ENCODE data around the gene E2F3.

E2F3 gene

DNA sequence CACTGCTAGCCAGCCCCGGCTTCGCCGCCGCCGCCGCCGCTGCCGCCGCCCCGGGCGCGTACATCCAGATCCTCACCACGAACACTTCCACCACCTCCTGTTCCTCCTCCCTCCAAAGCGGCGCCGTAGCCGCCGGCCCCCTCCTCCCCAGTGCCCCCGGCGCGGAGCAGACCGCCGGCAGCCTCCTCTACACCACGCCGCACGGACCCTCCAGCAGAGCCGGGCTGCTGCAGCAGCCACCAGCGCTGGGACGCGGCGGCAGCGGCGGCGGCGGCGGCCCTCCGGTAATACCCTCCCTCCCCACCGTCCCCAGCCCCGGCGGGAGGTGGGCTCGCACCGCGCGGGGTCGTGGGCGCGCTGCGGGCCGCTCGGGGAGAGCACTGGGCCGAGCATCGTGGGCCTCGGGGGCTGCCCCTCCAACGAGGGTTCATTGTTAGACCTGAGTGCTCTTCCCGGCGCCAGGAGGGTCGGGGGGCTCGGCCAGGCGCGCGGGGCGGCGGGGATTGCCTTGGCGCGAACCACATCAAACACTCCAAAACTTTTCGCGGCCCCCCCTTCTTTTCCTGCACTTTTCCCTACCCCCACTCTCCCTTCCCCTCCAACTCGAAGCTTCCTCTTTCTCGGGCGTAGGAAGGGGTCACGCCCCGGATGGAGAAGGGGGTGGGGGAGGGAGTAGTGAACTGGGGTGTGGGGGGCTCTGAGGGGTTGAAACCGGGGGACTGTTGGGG lies 827 bp downstream of the E2F3 start:
- peak; percentile 15 for DNase-seq (ENCODE audit: low spot score)

DNA sequence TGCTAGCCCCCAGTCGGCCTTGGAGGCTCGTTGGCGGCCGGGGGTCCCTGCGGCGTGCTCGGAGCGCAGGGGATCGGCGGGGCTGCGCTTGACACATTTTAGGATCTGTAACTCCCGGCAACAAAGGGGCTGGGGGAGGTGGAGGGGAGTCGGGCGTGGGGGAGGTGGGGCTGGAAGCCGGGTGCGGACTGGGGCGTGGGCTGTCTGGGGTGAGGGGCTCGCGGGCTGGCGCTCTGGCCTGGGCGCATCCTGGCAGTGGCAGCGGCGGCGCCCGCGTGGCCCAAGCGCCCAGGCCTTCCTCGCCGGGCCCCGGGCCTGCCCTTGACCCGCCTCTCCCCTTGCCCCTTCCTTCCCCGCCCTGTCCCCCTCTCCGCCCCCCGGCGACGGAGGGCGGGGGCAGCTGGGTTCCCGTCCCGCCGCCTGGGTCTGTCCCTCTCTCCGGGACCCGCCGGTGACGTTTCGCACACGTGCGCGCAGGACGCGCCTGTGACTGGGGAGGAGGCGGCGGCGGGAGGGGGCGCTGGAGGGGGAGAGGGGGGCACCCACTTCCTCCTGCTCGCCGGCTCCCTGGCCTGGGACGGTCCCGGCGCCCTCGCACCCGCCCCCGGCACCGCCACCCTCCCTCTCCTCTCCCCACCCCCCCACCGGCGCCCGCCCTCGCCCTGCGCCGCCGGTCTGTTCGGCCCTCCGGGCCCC lies 1.5 kb downstream of the E2F3 start:
- peak; percentile 82 for DNase-seq (ENCODE audit: low spot score)

DNA sequence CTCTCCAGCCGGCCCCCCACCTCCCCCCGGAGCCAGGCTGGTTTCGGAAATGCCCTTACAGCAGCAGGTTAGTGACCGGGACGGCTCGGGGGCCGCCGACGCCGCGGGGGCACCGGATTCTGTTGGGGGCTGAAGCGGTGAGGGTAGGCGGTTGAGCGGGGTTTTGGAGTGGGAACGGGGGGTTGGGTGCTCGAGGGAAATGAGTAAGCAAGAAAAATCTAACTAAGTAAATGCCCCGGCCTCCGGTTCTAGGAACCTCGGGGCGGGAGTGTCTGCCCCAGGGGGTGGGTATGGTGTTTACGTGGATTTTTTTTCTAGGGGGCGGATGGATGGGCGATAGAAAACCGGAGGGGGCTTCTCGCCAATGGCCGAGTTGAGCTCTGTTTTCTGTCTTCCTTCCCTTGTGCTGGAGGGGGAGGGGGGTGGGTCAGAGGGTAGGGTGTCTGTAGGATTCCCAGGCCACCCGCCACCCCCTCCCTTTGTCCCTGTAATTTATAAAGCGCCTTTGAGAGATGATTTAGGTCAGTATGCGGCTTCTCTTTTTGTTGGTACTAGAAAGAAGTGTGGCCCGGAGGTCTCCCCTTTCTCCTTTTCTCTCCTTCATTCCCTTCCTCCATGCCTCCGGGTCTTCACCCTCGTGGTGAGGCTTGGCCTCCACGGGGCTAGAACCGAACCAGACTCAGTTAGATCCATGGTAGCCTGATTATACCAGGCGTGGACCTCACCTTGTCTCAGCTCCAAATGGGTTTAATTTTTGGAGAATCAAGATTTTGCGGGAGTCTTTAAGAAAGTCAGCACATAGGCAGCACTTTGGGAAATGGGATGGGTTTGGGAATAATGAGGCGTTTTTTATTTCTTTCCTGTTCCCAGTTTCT lies 2.3 kb downstream of the E2F3 start:
- peak; percentile 56 for DNase-seq (ENCODE audit: low spot score)

DNA sequence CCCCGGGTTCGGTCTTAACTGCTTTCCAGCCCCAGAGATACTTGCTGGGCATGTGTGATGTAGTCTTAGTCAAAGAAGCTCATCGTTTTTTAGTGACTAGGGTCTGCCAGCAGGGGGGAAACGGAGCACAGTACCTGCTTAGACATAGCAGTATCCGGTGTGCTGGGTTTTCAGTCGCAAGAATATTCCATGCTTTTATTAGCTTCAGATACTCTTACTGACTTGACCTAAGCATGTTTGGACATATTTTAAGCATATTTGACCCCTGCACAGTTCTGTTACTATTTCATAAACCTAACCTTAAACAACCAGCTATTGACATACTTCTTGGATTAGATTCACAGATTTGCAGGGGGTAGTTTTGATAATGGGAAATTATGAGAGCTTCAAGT lies 3.0 kb downstream of the E2F3 start:
- peak; percentile 82 for DNase-seq (ENCODE audit: low spot score)

DNA sequence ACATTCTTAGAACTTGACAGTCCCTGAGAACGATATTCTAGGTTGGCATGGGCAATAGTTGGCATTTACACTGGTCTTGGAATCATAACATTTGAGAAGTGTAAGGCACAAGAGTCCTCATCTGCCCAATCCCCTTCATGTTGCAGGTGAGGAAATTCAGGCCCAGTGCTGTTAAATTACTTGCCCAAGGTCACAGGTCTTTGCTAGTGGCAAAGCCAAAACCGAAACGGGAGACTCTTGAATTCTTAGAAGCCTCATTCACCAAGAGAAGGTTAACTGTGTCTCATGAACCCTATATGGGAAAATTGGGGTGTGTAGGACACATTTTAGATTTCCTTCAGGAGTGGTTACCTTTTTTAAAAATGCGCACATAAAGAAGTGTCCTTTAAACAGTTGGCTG lies 7.2 kb downstream of the E2F3 start:
- DNase-seq (ENCODE audit: low spot score), result no peak

DNA sequence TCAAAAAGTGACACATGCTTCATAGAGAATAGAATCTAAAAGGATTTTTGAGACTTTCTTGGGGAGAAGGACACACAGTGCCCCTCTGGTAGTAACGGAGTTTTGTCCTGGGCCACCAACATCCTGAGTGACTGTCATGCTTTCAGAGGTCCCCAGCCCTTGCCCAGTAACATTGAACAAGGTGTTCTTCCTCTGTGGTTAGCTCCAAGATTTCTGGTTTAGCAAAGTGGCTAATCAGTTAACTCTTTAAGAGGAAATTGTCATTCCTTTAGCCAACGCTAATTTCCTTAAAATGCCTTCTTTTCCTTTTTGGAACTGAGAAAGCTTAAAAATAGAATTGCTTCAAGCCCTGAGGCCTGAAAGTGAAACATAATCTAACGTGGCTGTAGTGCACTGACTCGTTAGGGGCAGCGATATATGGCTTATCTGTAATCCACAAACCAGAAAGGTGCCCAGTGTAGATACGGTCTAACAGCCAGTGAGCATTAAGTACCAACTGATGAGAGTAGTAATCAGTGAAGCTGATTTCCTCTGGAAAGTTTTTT lies 7.8 kb downstream of the E2F3 start:
- no peak for DNase-seq (ENCODE audit: low spot score)

DNA sequence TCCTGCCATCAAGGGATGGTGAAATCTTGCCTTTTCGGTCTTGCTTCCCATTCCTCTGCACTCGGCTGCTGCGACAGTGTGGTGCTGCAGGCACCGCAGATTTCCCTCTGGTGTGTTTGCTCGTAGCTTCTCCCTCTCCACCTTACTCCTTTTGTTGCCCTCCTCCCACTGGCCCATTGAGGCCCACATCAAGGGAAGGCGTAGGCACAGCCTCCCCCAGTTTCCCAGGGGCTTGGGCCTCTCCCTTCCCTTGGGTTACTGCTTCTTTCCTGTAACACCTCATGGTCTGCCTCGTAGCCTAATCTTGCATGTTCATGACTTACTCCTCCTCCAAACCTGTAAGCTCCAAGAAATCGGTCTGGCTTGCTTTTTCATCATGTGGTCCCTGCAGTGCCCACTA lies 9.9 kb downstream of the E2F3 start:
- no peak for DNase-seq (ENCODE audit: low spot score)

DNA sequence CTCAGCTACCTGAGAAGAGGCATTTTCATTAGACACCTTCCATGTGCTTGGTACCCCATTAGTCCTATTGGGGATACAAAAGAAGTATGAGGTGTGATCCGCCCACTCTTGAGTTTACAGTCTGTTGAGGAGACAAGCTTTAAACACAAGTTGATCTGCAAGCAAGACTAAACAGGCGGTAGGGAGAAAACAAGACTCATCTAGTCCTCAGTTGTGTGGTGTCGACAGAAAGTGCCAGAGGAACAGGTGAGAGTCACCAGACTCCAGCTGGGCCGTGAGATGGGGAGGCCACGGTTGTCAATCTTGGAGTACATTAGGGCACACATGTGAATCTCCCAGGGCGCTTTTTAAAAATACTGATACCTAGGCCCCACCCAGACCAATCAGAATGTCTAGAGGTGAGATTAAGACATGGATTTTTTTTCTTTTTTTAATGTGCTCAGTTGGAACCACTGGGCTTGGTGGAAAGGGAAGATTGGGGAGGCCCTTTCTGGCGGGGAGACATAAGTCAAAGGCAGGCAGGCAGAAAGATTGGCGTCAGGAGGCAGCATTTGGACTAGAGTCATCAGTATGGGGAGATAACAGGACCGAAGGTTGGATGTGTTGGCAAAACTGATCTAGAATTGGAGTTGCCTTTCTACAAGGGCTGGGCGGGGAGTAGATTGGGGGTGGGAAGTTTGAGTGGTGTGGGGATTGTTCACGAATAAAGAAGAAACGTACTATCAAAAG lies 10.4 kb downstream of the E2F3 start:
- DNase-seq (ENCODE audit: low spot score), result no peak

DNA sequence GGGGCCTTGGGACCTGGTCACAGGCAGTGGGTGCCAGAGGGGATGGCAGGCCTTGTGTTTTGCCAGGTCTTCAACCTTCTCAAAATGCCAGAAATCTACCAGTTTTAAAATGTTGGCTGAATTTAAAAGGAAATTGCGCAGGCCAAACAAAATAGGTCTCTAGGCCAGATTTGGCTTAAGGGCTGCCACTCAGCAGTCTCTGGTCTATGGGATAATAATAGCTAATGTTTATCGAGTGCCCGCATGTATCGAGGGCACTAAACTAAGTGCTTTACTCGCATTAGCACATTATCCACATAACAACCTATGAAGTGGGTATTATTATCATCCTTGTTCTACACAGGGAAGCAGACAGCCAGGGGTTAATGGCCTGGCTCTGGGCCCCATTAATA lies 11.0 kb downstream of the E2F3 start:
- no peak for DNase-seq (ENCODE audit: low spot score)

DNA sequence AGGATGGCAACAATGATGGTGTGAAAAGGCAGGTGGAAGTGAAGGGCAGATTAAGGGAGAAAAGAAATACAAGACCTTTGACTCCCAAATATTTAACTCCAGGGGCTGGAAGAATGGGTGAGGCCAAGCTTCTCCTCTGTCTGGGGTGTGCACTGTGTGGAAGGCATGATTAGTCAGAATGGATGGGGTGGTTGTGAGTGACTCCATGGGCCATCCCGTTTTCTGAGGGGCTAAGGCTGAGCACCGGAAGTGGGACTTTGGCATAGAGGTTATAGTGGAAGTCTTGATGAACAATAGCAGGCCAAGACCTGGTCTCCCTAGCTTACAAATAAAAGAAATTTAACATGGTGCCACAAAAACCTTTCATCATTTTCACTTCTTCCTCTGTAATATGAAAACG lies 12.1 kb downstream of the E2F3 start:
- no peak for DNase-seq (ENCODE audit: low spot score)

DNA sequence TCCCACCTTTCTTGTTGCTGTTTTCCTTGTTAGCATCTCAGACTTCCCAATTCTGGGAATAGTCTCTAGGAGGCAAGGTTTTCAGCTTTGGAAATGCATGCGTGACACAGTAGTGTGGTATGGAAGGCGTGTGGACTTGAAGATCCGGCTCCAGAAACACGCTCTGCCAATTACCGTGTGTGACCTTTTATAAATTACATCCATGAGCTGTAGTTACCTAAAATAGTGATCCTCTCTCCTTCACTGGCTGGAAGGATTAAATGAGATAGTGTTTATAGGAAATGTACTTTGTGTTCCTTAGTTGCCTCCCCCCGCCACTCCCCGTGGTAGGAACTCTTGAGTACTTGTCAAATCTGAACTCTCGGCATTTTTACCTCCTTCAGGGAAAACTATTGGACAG lies 13.0 kb downstream of the E2F3 start:
- DNase-seq (ENCODE audit: low spot score), result no peak

DNA sequence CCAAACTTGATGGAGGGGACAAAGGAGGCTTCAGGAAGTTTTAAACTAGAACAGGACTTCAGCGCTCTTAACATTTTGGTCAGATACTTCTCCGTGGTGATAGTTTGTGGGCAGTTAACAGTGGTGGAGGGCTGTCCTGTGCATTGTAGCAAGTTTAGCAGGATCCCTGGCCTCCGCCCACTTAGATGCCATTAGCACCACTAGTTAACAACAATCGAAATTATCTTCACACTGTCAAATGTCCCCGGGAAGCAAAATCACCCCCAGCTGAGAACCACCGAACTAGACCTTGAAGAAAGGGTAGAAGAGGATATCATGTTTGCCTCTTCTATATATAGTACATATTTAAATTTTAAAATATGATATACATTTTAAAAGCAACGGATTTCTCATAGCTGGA lies 13.6 kb downstream of the E2F3 start:
- no peak for DNase-seq (ENCODE audit: low spot score)

DNA sequence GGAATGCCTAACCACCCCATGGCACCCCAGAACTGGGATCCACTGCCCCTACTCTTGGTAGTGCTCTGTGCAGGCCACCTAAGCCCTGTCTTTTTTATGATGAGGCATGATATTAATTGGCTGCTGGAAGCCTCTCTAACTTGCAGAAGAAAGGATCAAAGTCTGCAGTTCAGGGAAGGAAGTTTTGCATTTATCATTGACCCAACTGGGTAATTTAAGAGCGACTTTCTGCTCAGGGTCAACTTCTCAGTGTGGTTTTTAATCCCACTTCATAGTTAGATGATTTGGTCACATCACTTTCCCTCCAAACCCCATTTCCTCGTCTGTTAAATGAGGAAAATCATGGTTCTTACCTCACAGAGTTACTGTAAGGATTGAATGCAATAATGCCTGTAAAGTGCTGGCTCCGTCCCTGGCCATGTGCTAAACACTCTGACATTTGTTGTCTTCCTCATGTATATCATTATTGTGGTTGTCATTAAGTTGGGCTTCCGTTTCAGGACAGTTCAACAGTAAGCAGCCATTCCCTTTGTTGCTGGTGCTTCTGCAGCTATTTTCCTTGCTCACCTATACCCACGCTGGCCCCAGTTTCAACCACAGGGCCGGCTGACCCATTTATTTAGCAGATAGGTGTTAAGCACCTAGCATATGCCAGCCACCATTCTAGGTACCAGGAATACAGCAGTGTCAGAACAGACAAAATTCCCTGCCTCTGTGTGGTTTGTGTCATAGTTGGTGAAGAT lies 14.2 kb downstream of the E2F3 start:
- DNase-seq (ENCODE audit: low spot score), result no peak

DNA sequence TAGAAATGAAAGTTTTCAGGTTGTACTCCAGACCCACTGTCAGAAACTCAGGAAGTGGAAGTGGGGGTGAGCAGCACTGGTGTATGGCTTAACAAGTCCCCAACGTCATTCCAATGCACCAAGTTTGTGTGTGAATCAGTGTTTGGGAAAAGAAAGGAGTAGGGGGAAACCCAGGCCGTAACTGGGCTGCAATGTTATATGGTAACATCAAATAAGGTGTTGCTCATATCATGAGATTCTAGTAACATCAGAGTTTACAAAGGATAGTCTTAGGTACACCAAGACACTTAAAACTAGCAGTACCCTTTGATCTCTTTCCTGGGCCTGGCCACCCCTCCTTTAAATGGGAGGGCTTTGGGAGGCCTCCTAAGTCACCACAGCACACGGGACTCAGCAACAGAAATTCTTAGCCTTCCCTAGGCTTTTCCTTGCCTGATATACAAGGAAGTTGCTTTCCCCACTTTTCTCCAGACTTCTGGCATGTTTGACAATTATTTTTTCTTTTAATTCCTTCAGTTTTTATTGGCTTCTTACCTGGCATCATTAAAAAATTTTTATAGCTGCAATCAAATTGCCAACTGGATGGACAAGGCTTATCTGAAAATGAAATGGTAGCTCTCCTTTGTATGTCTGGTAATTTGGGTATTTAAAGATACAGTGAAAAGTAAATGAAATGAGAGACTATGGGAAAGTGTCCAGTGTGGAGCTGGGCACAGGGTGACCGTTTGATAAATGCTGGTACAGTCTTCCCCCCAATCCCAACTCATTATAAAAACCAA lies 15.1 kb downstream of the E2F3 start:
- DNase-seq (ENCODE audit: low spot score), result no peak

DNA sequence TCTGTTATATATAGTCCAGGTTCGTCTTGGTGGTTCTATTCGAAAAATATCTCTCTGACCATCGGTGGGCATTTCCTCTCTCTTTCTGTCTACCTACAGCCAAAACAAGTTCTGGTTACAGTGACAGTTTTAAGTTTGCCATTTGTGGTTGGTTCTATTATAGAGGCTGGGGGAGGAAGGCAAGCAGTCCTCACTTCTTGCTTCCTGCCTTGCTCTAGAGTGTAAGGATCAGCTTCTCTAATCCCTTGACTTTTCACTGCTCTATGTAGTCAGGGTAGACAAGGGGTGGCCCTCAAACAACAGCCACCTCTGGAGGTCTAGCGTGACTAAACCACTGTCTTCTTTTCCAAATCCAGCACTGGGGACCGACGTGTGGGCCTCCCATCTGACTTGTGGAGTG lies 16.1 kb downstream of the E2F3 start:
- DNase-seq (ENCODE audit: low spot score), result no peak

DNA sequence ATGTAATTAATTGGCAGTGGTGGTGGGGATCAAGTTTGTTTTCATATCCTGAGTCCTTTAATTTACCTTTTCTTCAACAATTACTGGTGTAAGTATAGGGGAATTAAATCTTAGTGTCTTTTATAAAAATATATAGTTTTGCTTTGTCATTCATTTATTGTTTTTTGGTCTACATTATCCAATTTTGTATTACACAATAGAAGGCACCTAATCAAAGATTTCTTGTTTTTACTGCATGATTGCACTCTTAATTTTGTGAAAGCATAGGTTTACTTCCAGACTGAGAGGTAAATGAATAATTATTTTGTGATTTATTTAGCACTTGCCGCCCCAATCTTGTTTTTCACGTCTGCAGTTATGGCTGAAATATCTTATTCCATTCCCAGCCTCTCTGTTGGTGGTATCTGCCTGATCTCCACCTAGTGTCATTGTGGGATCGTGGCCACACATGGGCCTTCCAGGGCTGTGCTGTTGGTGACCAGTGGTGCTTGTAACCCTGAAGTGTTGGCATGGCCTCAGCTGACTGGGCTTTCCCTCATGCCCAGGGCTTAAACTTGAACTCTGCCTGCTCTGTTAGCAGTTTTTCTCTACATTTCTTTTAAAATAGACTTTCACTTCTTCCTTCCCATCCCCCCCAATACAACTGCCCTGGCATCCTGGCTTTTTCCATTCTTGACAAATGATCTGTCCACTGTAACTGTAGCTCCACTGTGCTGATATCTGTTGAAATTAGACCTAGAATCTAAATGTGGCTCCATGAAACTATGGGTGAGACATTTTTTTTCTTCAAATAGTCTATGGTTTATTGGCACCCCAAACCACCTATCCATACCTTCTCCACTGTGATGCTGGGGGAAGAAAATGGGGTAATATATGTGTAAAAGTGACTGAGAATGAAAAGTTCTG lies 24.8 kb downstream of the E2F3 start:
- DNase-seq (ENCODE audit: low spot score), result no peak

DNA sequence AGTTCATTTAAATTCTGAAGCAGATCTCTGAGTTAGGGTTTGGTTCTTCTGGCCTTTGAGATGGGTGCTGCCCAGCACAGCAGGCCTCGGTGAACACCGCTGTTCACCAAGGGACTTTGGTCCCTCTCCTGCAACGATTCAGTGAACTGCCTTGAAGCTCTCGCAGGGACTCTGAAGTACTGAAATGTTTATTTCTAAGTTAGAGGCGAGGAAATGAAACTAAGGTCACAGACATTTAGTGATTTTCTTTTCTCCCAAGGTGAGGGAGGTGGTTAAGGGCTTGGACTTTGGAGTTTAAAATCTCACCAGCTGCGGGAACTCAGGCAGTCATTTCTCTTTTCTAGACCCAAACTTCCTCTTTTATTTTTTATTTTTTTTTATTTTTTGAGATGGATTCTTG lies 26.2 kb downstream of the E2F3 start:
- DNase-seq (ENCODE audit: low spot score), result no peak

DNA sequence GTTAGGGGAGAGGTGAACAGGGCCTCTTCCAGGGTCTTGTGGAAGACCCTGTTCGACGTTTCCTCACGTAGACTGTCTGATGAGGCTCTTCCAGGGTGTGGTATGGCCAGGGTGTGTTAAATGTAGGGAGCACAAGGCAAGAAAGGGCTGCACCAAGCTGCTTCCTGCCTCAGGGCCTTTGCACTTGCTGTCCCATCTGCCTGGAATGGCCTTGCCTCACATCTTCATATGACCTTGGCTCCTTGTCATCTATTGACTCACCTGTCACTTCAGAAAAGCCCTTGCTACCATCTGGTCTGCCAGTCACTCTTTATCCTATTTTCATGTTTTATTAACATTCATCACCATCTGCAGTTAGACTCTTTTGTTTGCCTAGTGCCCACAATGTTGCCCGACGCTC lies 31.0 kb downstream of the E2F3 start:
- no peak for DNase-seq (ENCODE audit: low spot score)

DNA sequence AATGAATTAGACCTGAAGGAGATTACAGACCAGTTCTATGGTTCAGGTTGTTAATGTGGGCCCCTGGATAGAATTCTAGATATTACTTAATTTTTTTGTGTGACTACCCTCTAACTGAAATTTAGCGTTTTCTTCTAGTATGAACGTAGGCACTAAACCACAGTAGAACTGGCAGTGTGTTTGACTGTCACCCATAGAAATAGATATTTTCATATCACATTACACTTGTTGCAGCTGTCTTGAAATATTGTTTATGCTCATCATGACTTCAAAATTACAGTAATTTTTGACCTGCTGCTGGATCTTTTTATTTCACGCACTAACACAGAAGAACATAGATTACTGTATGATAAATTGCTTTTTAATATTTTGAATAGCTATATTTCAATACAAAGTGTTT lies 31.6 kb downstream of the E2F3 start:
- no peak for DNase-seq (ENCODE audit: low spot score)

Data from SK-N-DZ (cell line).